SU-DHL-6 (cell line): ENCODE data around the gene E2F3.

Source experiments
- H2AFZ ChIP-seq: fragments of 200-600 bp; sonication (generic); 2 replicates; pipeline ENCODE4 v1.6.1; 2014; ENCODE audit warnings: low read depth, mild to moderate bottlenecking, moderate library complexity, mixed read lengths, antibody characterized with exemption, low read length; ENCODE audit not compliant: severe bottlenecking
- H3F3A ChIP-seq: fragments of 200-600 bp; shearing (Covaris generic); 2 replicates; pipeline ENCODE4 v1.6.0; 2016; ENCODE audit warnings: antibody characterized with exemption, mild to moderate bottlenecking; ENCODE audit not compliant: insufficient read depth
- H3K27ac ChIP-seq: fragments of 200-600 bp; sonication (generic); 2 replicates; pipeline ENCODE4 v1.5.1; 2016; ENCODE audit warnings: low read depth, mild to moderate bottlenecking, low read length, moderate library complexity, mixed read lengths
- H3K27me3 ChIP-seq: fragments of 200-600 bp; sonication (generic), shearing (Covaris generic); 2 replicates; pipeline ENCODE4 v1.6.0; 2014; ENCODE audit warnings: mild to moderate bottlenecking, low read length
- H3K36me3 ChIP-seq: fragments of 200-600 bp; sonication (generic); 2 replicates; pipeline ENCODE4 v1.6.1; 2014; ENCODE audit warnings: mild to moderate bottlenecking, low read length, mixed read lengths
- H3K4me2 ChIP-seq: fragments of 300-600, 200-600 bp; shearing (Covaris generic), sonication (generic); 2 replicates; pipeline ENCODE4 v1.6.0; 2014; ENCODE audit warnings: low read length, low read depth, mild to moderate bottlenecking; ENCODE audit not compliant: poor library complexity, severe bottlenecking
- H3K4me3 ChIP-seq: fragments of 200-600 bp; sonication (generic); 2 replicates; pipeline ENCODE4 v1.5.1; 2014; ENCODE audit warnings: antibody characterized with exemption, low read length, mild to moderate bottlenecking, mixed read lengths; ENCODE audit not compliant: insufficient read depth, poor library complexity, severe bottlenecking
- H3K79me2 ChIP-seq: fragments of 200-600 bp; sonication (generic); 2 replicates; pipeline ENCODE4 v1.6.1; 2014; ENCODE audit warnings: mild to moderate bottlenecking, low read length, moderate library complexity; ENCODE audit not compliant: insufficient read depth
- H3K9ac ChIP-seq: fragments of 200-600 bp; sonication (generic); 2 replicates; pipeline ENCODE4 v1.7.0; 2014; ENCODE audit warnings: mild to moderate bottlenecking, low read length
- H3K9me2 ChIP-seq: fragments of 200-600 bp; sonication (generic); replicated peaks from 2 replicates; pipeline ENCODE4 v1.6.1; 2014; ENCODE audit warnings: low read length; ENCODE audit not compliant: insufficient read depth
- H3K9me3 ChIP-seq: fragments of 200-600 bp; sonication (generic); 2 replicates; pipeline ENCODE4 v1.6.1; 2014; ENCODE audit warnings: low read length, mixed read lengths; ENCODE audit not compliant: insufficient read depth
- H4K20me1 ChIP-seq: fragments of 200-600 bp; sonication (generic); 2 replicates; pipeline ENCODE4 v1.6.1; 2014; ENCODE audit warnings: low read depth, mild to moderate bottlenecking, antibody characterized with exemption, low read length, moderate library complexity, mixed read lengths
- CTCF ChIP-seq: fragments of 200-600 bp; sonication (generic); IDR thresholded peaks from one replicate; pipeline ENCODE4 v1.5.1; 2017; ENCODE audit warnings: antibody characterized with exemption, mild to moderate bottlenecking, low read length, moderate library complexity; ENCODE audit not compliant: insufficient read depth, poor library complexity, severe bottlenecking
- EZH2phosphoT487 ChIP-seq: fragments of 200-600 bp; sonication (generic), shearing (Covaris generic); conservative IDR thresholded peaks from 2 replicates; pipeline ENCODE4 v1.6.1; 2018; ENCODE audit warnings: mild to moderate bottlenecking, antibody characterized with exemption, low read length, moderate library complexity, mixed read lengths

The E2F3 gene

DNA sequence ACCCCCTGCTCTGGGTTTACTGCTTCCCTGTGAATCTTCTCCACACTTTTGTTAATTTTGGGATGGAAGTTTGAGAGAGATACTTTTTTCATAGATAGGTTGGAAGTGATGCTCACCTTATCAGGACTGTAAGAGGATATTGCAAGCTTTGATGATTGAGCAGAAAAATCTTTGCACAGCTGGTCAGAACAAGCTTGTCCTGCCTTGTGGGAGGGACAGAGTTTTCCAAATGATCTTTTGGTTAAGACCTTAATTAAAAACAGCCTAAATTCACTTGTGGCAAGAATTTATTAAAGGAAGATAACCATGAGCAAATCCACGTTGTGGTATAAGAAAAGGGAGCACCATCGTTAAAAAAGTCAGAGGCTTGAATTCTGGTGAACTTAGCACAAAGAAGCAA lies 32.2 kb downstream of the E2F3 start:
- no peaks in the 10 kb centered on the region for H3K9me3 ChIP-seq
- peaks cover 16% of the 10 kb centered on the region; the same call in 1 of the 2 replicates for H3K36me3 ChIP-seq
- no peaks in the 10 kb centered on the region for H3K9me2 ChIP-seq
- no peak overlapping the region for H2AFZ ChIP-seq
- peaks cover 36% of the 10 kb centered on the region for H4K20me1 ChIP-seq
- TF ChIP-seq EZH2phosphoT487 (no peak), CTCF (no peak)
- H3K9ac ChIP-seq, result no peak overlapping the region
- H3K4me3 ChIP-seq, result no peak overlapping the region
- H3K79me2 ChIP-seq, result peaks cover 94% of the 10 kb centered on the region
- 0 out of 2 replicates have a peak, but pooled peaks cover 2% of the 10 kb centered on the region for H3F3A ChIP-seq
- no peak overlapping the region for H3K4me2 ChIP-seq
- no peak overlapping the region for H3K27ac ChIP-seq
- H3K27me3 ChIP-seq, result no peaks in the 10 kb centered on the region

DNA sequence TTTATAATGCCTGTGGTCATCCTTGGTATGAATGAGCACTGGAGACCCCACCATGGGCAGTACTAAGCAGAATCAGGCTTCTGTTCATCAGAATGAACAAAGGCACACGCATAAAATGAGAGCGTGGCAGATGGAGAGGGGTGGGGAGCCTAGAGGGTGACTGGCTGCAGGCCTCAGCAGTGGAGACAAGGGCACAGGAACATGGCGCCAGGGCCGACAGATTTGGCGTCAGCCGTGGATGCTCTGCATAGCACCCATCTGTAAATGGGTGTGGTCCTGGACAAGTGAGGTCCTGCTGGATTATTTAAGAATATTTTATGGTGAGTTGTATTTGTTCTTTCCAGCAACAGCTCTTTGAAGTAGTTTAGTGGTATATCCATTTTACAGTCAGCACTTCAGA lies 33.1 kb downstream of the E2F3 start:
- Histone ChIP-seq H3K9me3 (no peaks in the 10 kb centered on the region), H3K27ac (no peak overlapping the region), H3K27me3 (no peaks in the 10 kb centered on the region), H3K4me3 (no peak overlapping the region), H3K9me2 (no peaks in the 10 kb centered on the region), H4K20me1 (peaks cover 29% of the 10 kb centered on the region), H3K4me2 (no peak overlapping the region), H2AFZ (no peak overlapping the region), H3K79me2 (peaks cover 94% of the 10 kb centered on the region), H3F3A (0 out of 2 replicates have a peak, but pooled peaks cover 4% of the 10 kb centered on the region), H3K36me3 (peaks cover 16% of the 10 kb centered on the region; the same call in 1 of the 2 replicates), H3K9ac (no peak overlapping the region)
- no peak for TF ChIP-seq EZH2phosphoT487
- no peak for TF ChIP-seq CTCF

DNA sequence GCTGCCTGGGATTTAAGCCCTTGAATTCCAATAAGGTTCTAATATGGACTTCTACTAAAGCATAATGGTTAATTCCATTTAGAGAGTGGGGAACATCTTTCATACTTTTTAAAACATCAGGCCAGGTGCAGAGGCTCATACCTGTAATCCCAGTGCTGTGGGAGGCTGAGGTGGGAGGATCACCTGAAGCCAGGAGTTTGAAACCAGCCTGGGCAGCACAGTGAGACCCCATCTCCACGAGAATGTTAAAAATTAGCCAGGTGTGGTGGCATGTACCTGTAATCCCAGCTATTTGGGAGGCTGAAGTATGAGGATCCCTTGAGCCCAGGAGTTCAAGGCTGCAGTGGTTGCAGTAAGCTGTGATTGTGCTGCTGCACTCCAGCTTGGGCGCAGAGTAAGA lies 35.0 kb downstream of the E2F3 start:
- TF ChIP-seq EZH2phosphoT487 (no peak), CTCF (no peak)
- Histone ChIP-seq H3K27me3 (no peaks in the 10 kb centered on the region), H3K36me3 (peaks cover 6% of the 10 kb centered on the region; the same call in 1 of the 2 replicates), H3K4me3 (no peak overlapping the region), H3K9ac (no peak overlapping the region), H3K9me3 (no peaks in the 10 kb centered on the region), H3F3A (0 out of 2 replicates have a peak, but pooled peaks cover 4% of the 10 kb centered on the region), H2AFZ (no peak overlapping the region), H3K79me2 (peaks cover 94% of the 10 kb centered on the region), H4K20me1 (peaks cover 29% of the 10 kb centered on the region), H3K9me2 (no peaks in the 10 kb centered on the region), H3K27ac (no peak overlapping the region), H3K4me2 (no peak overlapping the region)
